CD4-positive, alpha-beta T cell treated with Interleukin-4 for 4 hours (primary cell): ENCODE data around the gene ETV6.
"Not testable (repeated sequence)": the region's sequence is repeated elsewhere in the genome, so short reads cannot be mapped to it uniquely, and the experiment has no call there.

Experiments used
- DNase-seq: peaks from one replicate; pipeline ENCODE4 v3.0.0-alpha.2; 2020

Gene ETV6

DNA sequence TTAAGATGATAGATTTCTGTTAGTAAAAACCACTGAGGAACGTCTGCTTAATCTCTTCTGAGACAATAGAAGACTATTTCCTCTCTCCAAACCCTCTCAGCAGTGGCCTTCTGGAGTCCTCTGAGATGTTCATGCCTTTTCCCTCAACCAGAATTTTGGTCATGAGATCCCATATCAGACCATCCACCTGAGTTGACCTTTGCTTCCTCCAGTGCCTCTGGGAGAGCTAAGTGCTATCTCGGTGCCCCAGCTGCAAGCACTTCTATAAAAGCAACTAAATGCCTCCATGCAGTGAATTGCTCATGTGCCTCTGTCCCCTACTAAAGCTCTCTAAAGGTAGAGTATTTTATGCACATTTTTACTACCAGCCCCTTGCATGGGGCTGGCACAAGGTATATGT, 248.4 kb downstream of the ETV6 start:
- no peak for DNase-seq

GRCh38 chr12:11901701-11902524, 252.4 kb downstream of the ETV6 start:
- DNase-seq: no peak

GRCh38 chr12:11902525-11902875, 253.0 kb downstream of the ETV6 start:
- DNase-seq: no peak

DNA sequence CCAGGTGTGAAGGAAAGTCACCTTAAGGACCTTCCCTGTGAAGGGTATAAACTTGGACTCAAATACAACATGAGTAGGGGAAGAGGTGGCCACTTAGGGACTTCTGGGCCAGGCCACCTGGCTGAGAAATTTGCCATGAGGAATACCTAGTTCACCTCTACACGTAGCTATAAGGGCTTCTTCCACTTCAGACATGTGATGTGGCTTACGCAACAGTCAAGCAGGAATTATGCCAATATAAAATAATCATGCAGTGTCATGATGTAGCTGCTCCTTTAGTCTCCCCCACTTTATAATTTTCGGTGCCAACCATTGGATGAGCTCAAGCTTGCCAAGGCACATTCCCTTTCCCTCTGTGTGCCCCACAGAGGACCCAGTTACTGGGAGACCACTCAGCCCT, 254.7 kb downstream of the ETV6 start:
- no peak for DNase-seq

- DNase-seq: no peak
These were observed 256.1 kb downstream of the ETV6 start for GRCh38 chr12:11905534-11905933.

DNA sequence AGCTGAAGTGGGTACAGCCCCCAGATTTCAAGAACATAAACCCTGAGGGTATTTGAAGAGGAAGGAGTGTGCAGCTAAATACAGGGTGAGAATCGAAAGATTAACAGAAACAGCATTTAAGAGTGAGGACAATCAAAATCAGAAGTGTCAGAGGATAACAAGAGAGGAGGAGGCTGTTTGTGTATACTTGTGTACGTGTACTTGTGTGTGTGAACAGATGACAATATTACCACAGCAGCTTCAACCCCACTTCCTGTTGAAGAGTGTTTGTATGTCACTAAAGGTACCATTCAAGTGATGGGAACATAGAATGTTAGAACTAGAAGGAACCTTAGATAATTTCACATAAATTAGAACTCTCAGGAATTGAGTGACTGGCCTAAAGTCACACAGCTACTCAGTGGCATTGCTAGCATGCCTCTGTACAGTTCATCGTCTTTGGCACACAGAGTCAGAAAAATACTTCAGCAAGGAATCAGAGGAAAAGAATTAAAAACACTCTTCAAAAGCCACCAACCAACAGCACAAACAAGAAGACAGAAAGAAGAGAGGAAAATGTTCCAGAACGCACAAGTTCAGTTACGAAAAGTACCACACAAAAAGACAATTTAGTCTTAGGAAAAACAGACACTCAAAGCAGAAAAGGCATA, 256.9 kb downstream of the ETV6 start:
- DNase-seq: no peak

DNA sequence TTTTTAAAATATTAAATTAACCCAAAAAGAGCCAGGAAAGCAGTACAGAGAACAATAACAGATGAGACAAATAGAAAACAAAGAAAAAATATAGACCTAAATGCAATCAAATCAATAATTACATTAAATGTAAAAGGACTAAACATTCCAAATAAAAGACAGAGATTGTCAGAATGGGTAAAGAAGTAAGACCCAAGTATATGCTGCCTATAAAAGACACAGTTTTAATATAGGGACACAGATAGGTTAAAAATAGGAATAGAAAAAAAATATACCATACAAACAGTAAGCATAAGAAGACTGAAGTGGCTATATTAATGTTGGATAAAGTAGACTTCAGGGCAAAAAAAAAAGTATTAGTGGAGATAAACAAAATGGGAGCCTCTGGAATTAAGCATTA, 258.2 kb downstream of the ETV6 start:
- DNase-seq: no peak

- DNase-seq: not testable (repeated sequence)
These were observed 259.9 kb downstream of the ETV6 start for GRCh38 chr12:11909406-11909805.

DNA sequence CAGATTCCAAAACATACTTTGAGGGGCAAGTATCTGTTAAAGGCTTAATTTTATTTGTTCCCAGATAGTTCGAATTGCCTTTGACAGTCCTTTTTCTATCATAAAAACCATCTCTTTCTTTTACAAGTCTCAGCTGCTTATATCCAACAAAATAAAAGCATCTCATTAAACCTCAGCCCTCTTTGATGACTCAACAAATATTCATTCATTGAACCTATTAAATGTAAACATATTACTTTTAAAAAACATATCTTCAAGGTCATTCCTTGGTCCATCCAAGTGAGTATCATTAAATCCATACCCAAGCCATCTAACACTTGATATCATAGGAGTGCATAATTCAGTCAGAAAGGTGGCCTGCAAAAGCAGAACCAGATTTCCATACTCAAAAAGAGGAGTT, 266.6 kb downstream of the ETV6 start:
- DNase-seq: no peak

DNA sequence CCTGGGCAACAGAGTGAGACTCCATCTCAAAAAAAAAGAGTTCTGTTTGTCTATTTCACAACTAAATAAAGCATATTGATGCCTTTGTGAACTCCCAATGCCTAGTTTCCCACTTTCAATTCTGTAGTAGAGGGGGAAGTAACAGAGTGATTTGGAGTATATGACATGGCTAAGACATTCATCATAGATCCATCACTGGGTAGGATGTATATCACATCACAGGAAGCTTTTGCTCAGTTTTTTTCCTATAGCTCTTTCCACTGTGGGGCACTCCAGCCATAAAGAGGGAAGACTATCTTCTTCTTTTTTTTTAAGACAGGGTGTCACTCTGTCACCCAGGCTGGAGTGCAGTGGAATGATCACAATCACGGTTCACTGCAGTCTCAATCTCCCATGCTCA, 267.3 kb downstream of the ETV6 start:
- DNase-seq: no peak

DNA sequence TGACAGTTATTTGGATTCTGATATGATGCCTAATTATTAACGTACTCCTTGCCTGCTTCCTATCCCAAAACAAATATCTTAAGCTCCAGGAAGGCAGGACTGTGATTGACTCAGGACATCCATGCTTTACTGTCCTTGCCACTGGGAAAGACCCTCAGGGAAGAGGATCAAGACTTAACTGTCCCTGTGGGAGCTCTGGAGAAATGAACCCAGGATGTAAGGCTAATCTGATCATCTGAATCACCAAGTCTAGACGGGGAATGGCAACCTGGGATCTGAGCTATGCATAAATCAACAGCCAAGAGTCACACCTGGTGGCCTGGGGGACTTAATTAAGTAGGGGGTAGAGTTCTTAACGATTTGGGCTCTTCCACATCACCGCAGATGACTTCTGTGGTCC, 268.0 kb downstream of the ETV6 start:
- DNase-seq: no peak

DNA sequence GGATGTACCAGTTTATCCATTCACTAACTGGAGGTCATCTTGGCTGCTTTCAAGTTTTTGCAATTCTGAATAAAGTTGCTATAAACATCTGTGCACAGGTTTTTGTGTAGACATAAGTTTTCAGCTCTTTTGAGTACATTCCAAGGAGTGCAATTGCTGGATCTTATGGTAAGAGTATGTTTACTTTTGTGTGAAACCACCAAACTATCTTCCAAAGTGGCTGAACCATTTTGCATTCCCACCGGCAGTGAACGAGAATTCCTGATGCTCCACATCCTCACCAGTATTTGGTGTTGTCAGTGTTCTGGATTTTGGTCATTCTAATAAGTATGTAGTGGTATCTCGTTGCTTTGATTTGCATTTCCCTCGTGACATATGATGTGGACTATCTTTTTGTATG, 270.8 kb downstream of the ETV6 start:
- DNase-seq: no peak

DNA sequence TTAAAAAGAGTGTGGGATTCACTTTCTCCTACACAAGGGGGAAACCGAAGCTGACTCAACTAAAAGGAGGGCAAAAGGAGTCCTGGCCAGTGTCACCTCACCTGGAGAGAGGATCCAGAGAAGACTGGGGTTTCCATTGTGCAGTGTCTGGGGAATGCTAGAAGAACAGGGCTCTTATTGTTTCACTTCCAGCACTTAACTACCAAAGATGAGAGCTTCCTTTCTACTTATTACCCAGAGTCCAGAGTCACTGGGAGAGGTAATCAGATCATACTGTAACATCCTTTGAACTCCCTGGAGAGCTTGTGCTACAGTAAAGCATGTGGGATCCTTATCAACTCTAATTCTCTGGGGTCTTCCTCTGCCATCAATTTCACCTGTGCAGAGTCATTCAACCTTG, 272.9 kb downstream of the ETV6 start:
- no peak for DNase-seq

DNA sequence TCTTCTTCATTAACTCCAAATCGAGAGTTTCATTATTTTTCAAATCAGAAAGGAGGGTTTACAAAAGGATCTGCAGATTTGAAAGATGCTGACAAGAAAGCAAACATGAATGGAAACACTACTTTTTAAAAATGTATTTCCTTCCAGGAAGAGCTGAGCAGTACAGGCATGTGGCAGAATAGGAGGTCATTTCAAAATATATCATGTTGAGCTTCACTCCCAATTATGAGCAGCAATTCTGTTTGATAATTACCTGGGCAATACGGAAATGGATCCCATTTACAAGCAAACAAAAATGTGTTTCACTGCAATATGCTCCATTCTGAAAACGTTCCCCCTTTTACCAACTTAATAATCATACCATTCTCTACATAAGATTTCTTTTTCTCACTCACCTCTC, 273.6 kb downstream of the ETV6 start:
- DNase-seq: no peak

DNA sequence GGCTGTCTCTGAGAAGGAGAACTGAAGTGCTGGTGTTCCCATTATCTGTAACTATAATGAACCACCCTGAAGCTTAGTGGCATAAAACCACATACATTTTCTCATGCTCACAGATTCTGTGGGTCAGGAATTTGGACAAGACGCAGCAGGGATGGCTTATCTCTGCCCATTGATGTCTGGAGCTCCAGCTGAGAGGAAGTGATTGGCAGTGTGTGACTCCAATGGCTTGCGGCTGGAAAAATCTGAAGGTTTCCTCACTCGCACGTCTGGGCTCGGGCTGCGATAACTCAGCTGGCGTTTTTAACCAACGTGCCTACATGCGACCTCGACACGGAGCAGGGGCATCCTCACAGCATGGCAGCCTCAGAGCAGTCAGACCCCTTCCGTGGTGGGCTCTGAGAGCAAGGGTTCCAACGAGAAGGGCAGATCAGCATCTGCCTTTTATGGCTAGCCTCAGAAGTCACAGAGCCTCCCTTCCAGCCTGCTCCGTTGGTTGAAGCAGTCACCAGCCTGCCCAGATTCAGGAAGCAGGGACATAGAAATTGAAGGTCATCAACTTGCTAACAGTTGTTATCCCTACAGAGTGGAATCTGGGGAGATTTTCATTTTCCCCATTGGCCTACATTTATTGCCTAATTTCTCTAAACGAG, 277.9 kb downstream of the ETV6 start:
- DNase-seq: no peak

DNA sequence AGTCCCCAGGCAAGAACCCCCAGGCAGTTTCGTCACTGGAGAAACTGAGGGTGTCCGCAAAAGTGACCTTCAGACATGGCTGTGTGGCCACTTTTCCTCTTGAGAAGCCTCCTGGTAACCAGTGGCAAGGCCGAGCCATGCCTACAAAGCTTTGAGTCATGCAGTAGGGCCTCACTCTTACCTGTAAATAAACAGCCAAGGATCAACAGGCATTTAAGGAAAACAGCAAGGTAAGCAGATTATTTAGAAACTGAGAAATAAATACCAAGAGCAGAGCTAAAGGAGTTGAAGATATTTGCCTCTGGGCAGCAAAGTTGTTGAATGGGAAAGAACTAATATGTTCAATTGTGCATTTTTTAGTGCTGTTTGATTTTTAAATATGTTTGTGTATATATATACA, 280.2 kb downstream of the ETV6 start:
- no peak for DNase-seq

- no peak for DNase-seq
These were observed 289.7 kb downstream of the ETV6 start for GRCh38 chr12:11939223-11939622.

DNA sequence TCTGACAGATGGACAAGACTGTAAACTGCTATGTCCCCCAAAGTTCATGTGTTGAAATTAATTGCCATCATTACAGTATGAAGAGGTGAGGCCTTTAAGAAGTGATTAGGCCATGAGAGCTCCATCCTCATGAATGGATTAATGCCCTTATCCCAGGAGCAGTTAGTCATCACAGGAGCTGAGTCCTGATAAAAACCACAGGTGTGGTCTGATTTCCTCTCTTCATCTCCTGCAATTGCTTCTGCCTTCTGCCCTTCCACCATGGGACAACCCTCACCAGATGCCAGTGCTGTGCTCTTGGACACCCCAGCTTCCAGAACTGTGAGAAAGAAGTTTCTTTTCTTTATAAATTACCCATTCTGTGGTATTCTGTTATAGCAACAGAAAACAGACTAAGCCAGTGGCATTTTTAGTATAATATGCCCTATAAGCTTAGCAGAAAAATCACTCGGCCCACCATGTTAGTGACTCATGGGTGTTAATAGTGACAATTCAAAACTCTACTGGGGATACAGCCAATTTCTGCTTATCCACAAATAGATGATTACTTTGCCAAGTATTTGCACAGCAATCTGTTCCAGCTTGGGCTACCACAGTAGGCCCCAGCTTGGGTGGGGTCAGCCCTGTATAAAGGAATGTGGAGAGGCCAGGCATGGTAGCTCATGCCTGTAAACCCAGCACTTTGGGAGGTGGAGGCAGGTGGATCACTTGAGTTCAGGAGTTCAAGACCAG, 292.3 kb downstream of the ETV6 start:
- DNase-seq: no peak

- no peak for DNase-seq
These were observed 294.6 kb downstream of the ETV6 start for GRCh38 chr12:11943919-11944700.
